HG02981 (cell line): ENCODE results near the gene ARMH3.

ENCODE experiments used
- ATAC-seq: cut with Tn5 transposase; IDR thresholded peaks from one replicate; pipeline ENCODE4 v1.9.1; 2021; ENCODE audit warnings: mild to moderate bottlenecking, moderate library complexity; ENCODE audit not compliant: unreplicated experiment

The ARMH3 gene

GRCh38 chr10:101833466-101833865 lies 222.5 kb downstream of the ARMH3 start:
- ATAC-seq, result no peak

DNA sequence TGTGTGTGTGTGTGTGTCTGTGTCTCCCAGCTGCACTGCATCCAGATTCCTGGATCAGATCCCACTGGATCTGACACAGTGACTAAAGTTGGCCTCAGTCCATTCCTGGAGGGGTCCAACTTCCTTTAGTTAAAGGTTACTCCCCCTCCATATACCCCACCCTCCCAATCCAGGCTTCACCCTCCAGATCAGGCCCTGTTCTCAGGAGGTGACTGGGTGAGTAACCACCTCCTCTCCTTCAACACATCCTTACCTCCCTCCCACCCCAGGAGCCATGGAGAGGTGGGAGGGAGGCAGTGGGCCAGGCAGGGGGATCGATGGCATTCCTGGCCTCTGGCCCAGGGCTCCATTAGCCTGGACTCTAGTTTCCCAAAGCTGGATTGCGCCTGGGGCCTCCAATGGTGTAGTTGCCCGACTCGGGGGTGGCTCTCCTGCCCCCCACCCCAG lies 223.6 kb downstream of the ARMH3 start:
- ATAC-seq, result no peak

DNA sequence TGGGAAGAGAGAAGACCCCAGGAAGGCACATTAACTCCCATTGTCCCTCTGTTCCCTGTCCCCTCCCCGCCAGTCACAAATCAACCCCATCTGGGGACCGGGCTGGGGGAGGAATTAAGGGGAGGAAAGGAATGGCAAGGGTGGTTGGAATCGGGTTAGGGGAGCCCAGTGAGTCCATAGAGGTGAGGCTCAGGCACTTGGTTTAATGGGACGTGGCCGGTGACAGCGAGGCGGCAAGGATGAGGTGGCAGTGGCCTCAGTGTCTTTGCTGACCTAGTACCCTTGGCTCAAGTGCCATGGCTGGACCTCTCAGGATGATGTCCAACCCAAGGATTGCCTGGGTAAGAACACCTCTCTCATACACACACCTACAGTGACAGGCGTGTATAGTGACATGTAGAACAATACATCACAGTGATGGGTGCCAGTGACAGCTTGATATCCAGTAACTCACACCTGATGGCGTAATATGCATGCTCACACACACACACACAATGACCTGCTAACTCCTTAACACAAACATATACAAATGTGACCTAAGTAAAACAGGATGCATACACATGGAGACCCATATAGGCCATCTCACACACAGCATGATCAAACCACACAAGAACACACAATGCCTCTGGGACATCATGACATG lies 224.7 kb downstream of the ARMH3 start:
- no peak for ATAC-seq

- ATAC-seq, result peak; percentile 54
Measured at GRCh38 chr10:101830322-101831168, 225.4 kb downstream of the ARMH3 start.

- ATAC-seq, result peak; percentile 28
Measured at GRCh38 chr10:101829561-101830315, 226.2 kb downstream of the ARMH3 start.

DNA sequence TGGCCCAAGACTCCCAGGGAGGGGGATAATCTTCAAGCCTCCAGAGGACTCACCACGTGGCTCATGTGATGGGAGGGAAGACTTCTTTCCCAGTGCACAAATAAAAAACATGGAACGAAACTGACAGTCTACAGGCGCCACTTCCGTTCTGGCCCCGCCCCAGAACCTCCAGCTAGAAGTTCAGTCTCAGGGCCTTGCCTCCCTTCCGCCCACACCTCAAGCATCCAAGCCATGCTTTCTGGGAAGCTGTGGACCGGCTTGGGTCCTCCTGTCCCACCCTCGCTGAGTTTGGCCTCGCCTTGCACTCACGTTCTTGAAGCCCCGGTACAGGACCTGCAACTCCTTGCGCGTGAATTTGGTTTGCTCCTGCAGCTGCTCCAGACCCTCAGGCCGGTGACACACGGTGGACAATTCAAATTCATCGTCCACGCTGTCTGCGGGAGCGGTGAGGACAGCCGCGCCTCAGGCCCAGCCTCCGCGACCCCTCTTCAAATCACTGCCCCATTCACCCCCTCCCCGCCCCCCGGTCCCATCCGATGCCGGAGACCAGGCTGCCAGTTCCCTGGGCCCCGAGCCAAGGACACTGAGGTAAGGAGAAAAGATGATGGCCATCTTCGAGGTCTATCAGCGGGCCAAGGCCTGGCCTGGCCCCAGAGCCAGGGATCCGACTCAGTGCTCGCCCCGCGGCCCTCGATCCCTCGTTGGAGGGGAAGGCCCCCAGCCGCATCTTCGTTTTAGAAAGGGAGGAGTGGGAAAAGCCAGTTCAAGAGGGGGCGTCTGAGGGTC lies 227.0 kb downstream of the ARMH3 start:
- ATAC-seq, result no peak

GRCh38 chr10:101827919-101828600 lies 227.9 kb downstream of the ARMH3 start:
- no peak for ATAC-seq

- ATAC-seq, result no peak
Measured at GRCh38 chr10:101826852-101827434, 229.0 kb downstream of the ARMH3 start.

GRCh38 chr10:101824736-101825135 lies 231.2 kb downstream of the ARMH3 start:
- ATAC-seq, result no peak

- peak; percentile 17 for ATAC-seq
Measured at GRCh38 chr10:101818872-101819633, 236.9 kb downstream of the ARMH3 start.

DNA sequence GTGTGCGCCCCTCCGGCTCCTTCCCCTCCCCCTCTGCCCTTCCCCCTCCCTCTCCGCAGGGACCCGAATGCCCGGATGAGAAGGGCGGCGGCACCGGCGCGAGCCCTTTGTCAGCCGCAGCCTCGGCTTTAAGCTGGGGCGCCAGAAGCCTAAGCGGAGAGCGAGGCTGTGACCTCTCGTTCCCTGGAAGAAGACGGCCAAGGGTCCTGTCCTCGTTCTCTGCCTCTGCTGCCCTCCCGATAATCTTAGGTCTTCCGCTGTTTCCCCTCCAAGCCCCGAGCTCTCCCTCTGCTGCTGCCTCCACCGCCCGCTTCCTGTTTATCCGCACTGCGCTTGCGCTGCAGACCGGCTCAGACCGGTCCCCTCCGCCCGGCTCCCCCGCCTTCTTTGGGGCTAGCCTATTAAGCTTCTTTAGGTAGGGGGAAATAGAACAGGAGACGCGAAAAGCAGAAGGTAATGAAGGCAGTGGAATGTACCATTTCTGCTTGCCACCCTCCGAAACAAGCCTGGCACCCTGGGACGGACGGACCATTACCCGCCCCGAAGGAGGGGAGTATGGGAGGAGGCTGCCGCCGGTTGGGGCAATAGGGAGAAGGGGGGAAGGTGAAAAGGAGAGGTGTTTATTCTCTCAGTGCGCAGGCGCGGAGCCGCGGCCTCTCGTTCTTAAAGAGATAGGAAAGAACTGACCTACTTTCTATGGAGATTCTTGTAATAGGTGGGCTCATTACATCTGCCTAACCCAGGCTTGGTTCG lies 237.7 kb downstream of the ARMH3 start, which contains the start of gene OGA:
OGA (minus strand) TSS at position 326 of the 753 bp plus-strand sequence. CDS start 422 bp downstream, outside the sequence.
- peak; percentile 86 for ATAC-seq

DNA sequence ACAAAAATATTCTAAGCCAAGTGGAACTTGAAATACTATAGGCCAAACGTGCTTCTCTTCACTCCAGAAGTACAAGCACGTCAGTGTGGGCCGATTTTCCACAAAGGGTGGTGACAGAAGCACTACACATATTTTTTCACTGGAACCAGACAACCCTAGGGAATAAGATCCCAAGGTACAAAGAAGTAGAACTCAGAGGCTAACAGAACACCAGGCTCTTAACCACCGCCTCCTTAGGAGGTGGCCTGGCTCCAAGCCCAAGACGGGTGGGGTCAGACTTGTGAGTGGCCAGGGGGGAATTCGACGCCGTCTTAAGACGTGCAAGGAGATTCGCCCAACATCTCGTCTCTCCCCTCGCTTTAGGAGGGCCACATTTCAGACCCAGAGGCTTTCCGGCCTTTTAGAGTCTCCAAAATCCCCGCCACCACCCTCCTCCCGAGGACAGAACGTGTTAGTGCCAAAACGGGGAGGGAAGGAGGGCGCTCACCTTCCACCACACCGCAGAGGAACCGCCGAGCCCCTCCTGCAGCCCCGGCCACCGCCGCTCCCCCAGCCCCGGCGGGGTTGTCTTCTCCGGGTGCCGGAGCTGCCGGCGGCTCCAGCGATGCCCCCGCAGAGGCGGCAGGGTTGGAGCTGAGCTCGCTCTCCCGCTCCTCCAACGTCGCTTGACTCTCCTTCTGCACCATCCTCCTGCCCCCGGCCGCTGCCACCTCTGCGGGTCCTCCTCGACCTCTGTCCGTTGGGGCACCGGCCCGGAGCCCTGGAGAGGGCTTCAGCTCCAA lies 238.4 kb downstream of the ARMH3 start:
- no peak for ATAC-seq

DNA sequence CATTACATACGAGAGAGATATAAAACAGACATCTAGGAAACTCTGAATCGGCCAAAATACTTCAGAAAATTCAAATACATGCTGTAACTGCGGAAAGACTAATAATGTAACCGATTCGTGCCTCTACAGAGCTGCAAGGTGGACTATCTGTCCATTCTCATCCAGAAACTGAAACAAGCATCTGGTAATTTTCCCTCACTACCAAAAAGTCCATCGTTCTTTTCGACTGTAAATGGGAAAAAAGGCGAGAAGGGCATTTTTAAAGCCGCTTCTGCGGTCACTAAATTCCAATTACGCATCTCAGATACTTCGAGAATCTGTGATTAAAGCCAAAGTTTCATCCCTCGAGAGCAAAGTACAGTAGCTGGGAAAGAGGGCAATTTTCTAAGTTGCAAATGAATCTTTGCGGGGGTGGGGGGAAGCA lies 239.0 kb downstream of the ARMH3 start:
- ATAC-seq, result no peak

- ATAC-seq, result no peak
Measured at GRCh38 chr10:101816376-101816775, 239.6 kb downstream of the ARMH3 start.

- no peak for ATAC-seq
Measured at GRCh38 chr10:101814466-101815071, 241.4 kb downstream of the ARMH3 start.

DNA sequence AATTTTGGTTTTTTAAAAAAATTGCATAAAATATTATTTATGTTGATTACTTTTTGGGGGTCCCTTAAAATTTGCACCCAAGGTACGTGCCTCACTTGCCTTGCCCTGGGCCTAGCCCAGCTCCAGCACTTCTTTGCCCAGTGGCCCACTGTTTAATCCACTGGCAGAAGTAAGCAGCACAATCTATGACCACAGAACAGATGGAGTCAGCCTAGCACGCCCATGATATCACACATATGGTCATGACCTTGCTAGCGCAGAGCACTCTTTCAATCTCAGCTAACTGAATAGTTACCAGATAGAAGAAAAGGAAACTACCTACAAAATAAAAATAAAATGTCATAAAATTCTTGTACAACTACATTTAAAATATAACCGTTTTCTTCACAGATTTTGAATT lies 243.4 kb downstream of the ARMH3 start:
- no peak for ATAC-seq

- ATAC-seq, result no peak
Measured at GRCh38 chr10:101807158-101807557, 248.8 kb downstream of the ARMH3 start.
